ENCODE data around the gene RNU1-3.
"Not testable (repeated sequence)": the region's sequence is repeated elsewhere in the genome, so short reads cannot be mapped to it uniquely, and the experiment has no call there.

DNA sequence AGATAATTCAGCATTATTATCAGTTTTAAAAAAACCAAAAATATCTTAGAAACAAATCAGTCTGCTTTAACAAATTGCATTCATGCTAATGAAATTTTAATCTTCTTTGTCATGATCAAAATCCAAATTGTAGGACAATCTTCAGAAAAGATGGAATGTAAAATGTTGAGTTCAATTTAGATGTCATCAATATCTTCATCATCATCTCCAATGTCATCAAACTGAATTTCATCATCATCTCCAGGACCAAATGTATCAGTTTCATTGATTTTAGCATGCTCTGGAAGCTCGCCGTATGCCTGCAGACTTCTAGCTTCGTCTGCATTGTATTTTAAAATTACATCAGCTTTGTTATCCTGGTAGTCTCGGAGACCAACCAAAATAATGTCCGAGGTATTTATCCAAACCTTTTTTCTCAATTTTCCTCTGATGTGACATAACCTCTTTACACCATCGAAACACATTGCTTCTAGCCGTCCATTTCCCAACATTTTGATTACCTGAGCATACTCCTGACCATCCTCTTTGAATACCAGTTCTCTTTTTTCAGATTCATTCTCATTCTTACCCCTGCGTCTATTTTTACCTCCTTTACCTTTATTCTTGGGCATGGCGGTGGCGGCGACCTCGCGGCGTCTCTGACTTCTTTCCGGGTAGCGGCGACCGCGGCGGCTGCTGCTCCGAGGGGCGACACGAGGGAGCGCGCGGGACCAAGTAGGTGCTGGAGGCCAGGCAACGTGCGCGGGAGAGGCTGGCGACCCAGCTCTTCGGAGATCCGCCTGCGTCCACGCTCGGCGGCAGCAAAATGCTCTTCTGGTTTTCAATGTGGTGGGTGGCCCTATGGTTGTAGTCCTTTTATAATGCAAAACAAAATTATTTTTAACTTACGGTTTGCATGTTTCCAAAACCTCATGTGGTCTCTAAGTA is 19.0 kb upstream of the RNU1-3 start:
- TF ChIP-seq CTCF, POLR2AphosphoS5, POLR2A, EP300 (IDR thresholded peaks at IDR 0.05): not testable (repeated sequence)

All from gastroesophageal sphincter (tissue), 3 donors.